Measurements from ENCODE around the gene TTC5. TPM values are rescaled to one million over a fixed set of nuclear protein-coding genes. Genes with fewer than 3 reads are reported as not detected.
"Not testable (repeated sequence)": the region's sequence is repeated elsewhere in the genome, so short reads cannot be mapped to it uniquely, and the experiment has no call there.

TTC5 gene
- total RNA-seq, 2 donors from 2014 or later: 9.6 to 11.1 TPM

- DNase-seq (no peak), ATAC-seq (peak; percentile 65)
- intact Hi-C loops (cut with DNase I, micrococcal nuclease): loop anchor here in 1 of 2 donors (5.0 kb wide), 1 partner anchor 280 kb away; no protein-coding TSS in a partner anchor
Observed at GRCh38 chr14:20327005-20327869, 21.5 kb upstream of the TTC5 start.

GRCh38 chr14:20317720-20318119, 12.0 kb upstream of the TTC5 start:
- DNase-seq: no peak

GRCh38 chr14:20314026-20314425, 8.3 kb upstream of the TTC5 start:
- ATAC-seq: no peak
- DNase-seq: no peak
- intact Hi-C loops (cut with DNase I, micrococcal nuclease): no loop called here

More at GRCh38 chr14:20317720-20318119, 12.0 kb upstream of the TTC5 start:
- ATAC-seq: no peak
- intact Hi-C loops (cut with DNase I, micrococcal nuclease): no loop called here

- DNase-seq (no peak), ATAC-seq (no peak)
- intact Hi-C loops (cut with DNase I, micrococcal nuclease): no loop called here
Observed at GRCh38 chr14:20306079-20306423, 300 bp upstream of the TTC5 start.

- intact Hi-C loops (cut with DNase I, micrococcal nuclease): no loop called here
- ATAC-seq (no peak), DNase-seq (no peak)
Observed at GRCh38 chr14:20302042-20302755, 3.6 kb downstream of the TTC5 start.

- ATAC-seq (no peak), DNase-seq (no peak)
- intact Hi-C loops (cut with DNase I, micrococcal nuclease): no loop called here
Observed at GRCh38 chr14:20295067-20295466, 10.7 kb downstream of the TTC5 start.

- DNase-seq (no peak), ATAC-seq (no peak)
- intact Hi-C loops (cut with DNase I, micrococcal nuclease): no loop called here
Observed at GRCh38 chr14:20294636-20295035, 11.1 kb downstream of the TTC5 start.

- ATAC-seq; DNase-seq; intact Hi-C loops (cut with DNase I, micrococcal nuclease): not testable (repeated sequence)
Observed at GRCh38 chr14:20281998-20282397, 23.8 kb downstream of the TTC5 start.

- peak in 1 of 2 donors; percentile 17 for DNase-seq
- intact Hi-C loops (cut with DNase I, micrococcal nuclease); ATAC-seq: not testable (repeated sequence)
Observed at GRCh38 chr14:20280265-20280664, 25.5 kb downstream of the TTC5 start.

- intact Hi-C loops (cut with DNase I, micrococcal nuclease): no loop called here
- ATAC-seq (no peak), DNase-seq (peak in 1 of 2 donors; percentile 20)
Observed at GRCh38 chr14:20278414-20278813, 27.3 kb downstream of the TTC5 start.

- intact Hi-C loops (cut with DNase I, micrococcal nuclease): no loop called here
- ATAC-seq: no peak
Observed at GRCh38 chr14:20277409-20277808, 28.3 kb downstream of the TTC5 start.

GRCh38 chr14:20274062-20274461, 31.7 kb downstream of the TTC5 start:
- DNase-seq: no peak
- intact Hi-C loops (cut with DNase I, micrococcal nuclease): no loop called here
- ATAC-seq: no peak

More at GRCh38 chr14:20277409-20277808, 28.3 kb downstream of the TTC5 start:
- DNase-seq: no peak

- DNase-seq; ATAC-seq; intact Hi-C loops (cut with DNase I, micrococcal nuclease): not testable (repeated sequence)
Observed at GRCh38 chr14:20264361-20264760, 41.4 kb downstream of the TTC5 start.

- ATAC-seq (no peak), DNase-seq (no peak)
- intact Hi-C loops (cut with DNase I, micrococcal nuclease): no loop called here
Observed at GRCh38 chr14:20262642-20263128, 43.1 kb downstream of the TTC5 start.

GRCh38 chr14:20247646-20248246, 58.0 kb downstream of the TTC5 start:
- ATAC-seq (no peak), DNase-seq (no peak)
- intact Hi-C loops (cut with DNase I, micrococcal nuclease): no loop called here

Other genes with a start within 250 kb of the TTC5 start
- not detected for gene OR4L1, start 245.9 kb downstream of the TTC5 start, total RNA-seq
- not detected for gene OR4K17, start 195.2 kb downstream of the TTC5 start, total RNA-seq
- gene OR4N5, start 167.1 kb downstream of the TTC5 start, total RNA-seq: not detected
- gene OR11G2, start 115.1 kb downstream of the TTC5 start, total RNA-seq: not detected
- not detected for gene OR11H6, start 82.2 kb downstream of the TTC5 start, total RNA-seq
- gene OR11H7, start 77.0 kb downstream of the TTC5 start, total RNA-seq: not detected
- gene OR11H4, start 66.7 kb downstream of the TTC5 start, total RNA-seq: not detected
- 10 to 100 TPM; 28.8 to 29.6 TPM for gene CCNB1IP1, start 27.3 kb upstream of the TTC5 start, total RNA-seq
- gene PARP2, start 37.7 kb upstream of the TTC5 start, total RNA-seq: 10 to 100 TPM; 10.0 to 10.7 TPM
- 10 to 100 TPM; 72.1 to 74.3 TPM for gene TEP1, start 107.5 kb upstream of the TTC5 start, total RNA-seq
- gene KLHL33, start 130.2 kb upstream of the TTC5 start, total RNA-seq: under 1 TPM; 0.09 to 0.31 TPM
- gene OSGEP, start 148.9 kb upstream of the TTC5 start, total RNA-seq: 10 to 100 TPM; 31.2 to 35.0 TPM
- gene APEX1, start 149.3 kb upstream of the TTC5 start, total RNA-seq: 10 to 100 TPM; 80.5 to 93.9 TPM
- gene PIP4P1, start 155.5 kb upstream of the TTC5 start, total RNA-seq: 10 to 100 TPM; 42.0 to 42.9 TPM
- gene PNP, start 163.5 kb upstream of the TTC5 start, total RNA-seq: 10 to 100 TPM; 66.9 to 93.6 TPM
- 1 to 10 TPM in 1 of 2 donors, under 1 TPM in 1; 0.98 to 1.3 TPM for gene RNASE10, start 199.6 kb upstream of the TTC5 start, total RNA-seq